Progenitor cell of endocrine pancreas (in vitro differentiated cells): ENCODE results near the gene TLR9. TPM values are rescaled to one million over a fixed set of nuclear protein-coding genes. Genes with fewer than 3 reads are reported as not detected.

Experiments
- DNase-seq: peaks from one replicate; pipeline ENCODE4 v3.0.0; 2021; ENCODE audit warnings: low spot score; ENCODE audit not compliant: unreplicated experiment
- H3K27ac Mint-ChIP-seq: 2 replicates; pipeline ENCODE4 v1.8.0; 2021; ENCODE audit warnings: mild to moderate bottlenecking, moderate library complexity, mixed read lengths
- H3K27me3 Mint-ChIP-seq: 2 replicates; pipeline ENCODE4 v1.8.0; 2021; ENCODE audit warnings: mixed read lengths
- H3K36me3 Mint-ChIP-seq: 2 replicates; pipeline ENCODE4 v1.8.0; 2022; ENCODE audit warnings: mixed read lengths; ENCODE audit not compliant: insufficient read depth
- H3K4me1 Mint-ChIP-seq: 2 replicates; pipeline ENCODE4 v1.8.0; 2021; ENCODE audit warnings: low read depth, mixed read lengths
- H3K4me3 Mint-ChIP-seq: 2 replicates; pipeline ENCODE4 v1.8.0; 2021; ENCODE audit warnings: low read depth, mild to moderate bottlenecking, moderate library complexity, mixed read lengths
- H3K9me3 Mint-ChIP-seq: 2 replicates; pipeline ENCODE4 v1.8.0; 2021; ENCODE audit warnings: low read depth, mixed read lengths
- CTCF ChIP-seq: fragments of 200-600 bp; sonication (generic); IDR thresholded peaks from one replicate; pipeline ENCODE4 v1.5.0; 2021; ENCODE audit warnings: antibody characterized with exemption, mild to moderate bottlenecking; ENCODE audit not compliant: unreplicated experiment
- total RNA-seq: library from RNA; stranded (reverse); gene quantifications from 2 replicates; pipeline ENCODE4 v1.2.1, GENCODE V29; 2021

TLR9 gene
- total RNA-seq, 1 donor from 2014 or later: not detected

GRCh38 chr3:52221141-52221562, 4.3 kb downstream of the TLR9 start:
- Mint-ChIP-seq H3K4me3 (no peak overlapping the region), H3K36me3 (peaks cover 1% of the 10 kb centered on the region), H3K27me3 (no peaks in the 10 kb centered on the region), H3K9me3 (no peaks in the 10 kb centered on the region), H3K27ac (no peak overlapping the region), H3K4me1 (peaks cover 2% of the 10 kb centered on the region)
- no peak for TF ChIP-seq CTCF
- no peak for DNase-seq

- peaks cover 2% of the 10 kb centered on the region for H3K4me1 Mint-ChIP-seq
- no peak overlapping the region for H3K27ac Mint-ChIP-seq
- peak; percentile 88 for DNase-seq
- TF ChIP-seq CTCF: peak; percentile 94
- no peak overlapping the region for H3K4me3 Mint-ChIP-seq
- no peaks in the 10 kb centered on the region for H3K27me3 Mint-ChIP-seq
- no peaks in the 10 kb centered on the region for H3K9me3 Mint-ChIP-seq
- peaks cover 3% of the 10 kb centered on the region for H3K36me3 Mint-ChIP-seq
These were observed 4.9 kb downstream of the TLR9 start for GRCh38 chr3:52220380-52221026.

- Mint-ChIP-seq H3K36me3 (peaks cover 8% of the 10 kb centered on the region), H3K4me1 (peaks cover 2% of the 10 kb centered on the region), H3K4me3 (no peak overlapping the region), H3K27ac (no peak overlapping the region), H3K9me3 (no peaks in the 10 kb centered on the region), H3K27me3 (no peaks in the 10 kb centered on the region)
- TF ChIP-seq CTCF: no peak
- no peak for DNase-seq
These were observed 6.4 kb downstream of the TLR9 start for GRCh38 chr3:52218937-52219650.

- TF ChIP-seq CTCF: no peak
- peaks cover 2% of the 10 kb centered on the region for H3K4me1 Mint-ChIP-seq
- DNase-seq: no peak
- no peak overlapping the region for H3K4me3 Mint-ChIP-seq
- H3K36me3 Mint-ChIP-seq: peaks cover 10% of the 10 kb centered on the region
- H3K27me3 Mint-ChIP-seq: no peaks in the 10 kb centered on the region
- H3K9me3 Mint-ChIP-seq: no peaks in the 10 kb centered on the region
- H3K27ac Mint-ChIP-seq: no peak overlapping the region
These were observed 7.0 kb downstream of the TLR9 start for GRCh38 chr3:52218454-52218853.

GRCh38 chr3:52218026-52218425, 7.4 kb downstream of the TLR9 start:
- H3K4me1 Mint-ChIP-seq: peaks cover 2% of the 10 kb centered on the region
- no peaks in the 10 kb centered on the region for H3K27me3 Mint-ChIP-seq
- H3K36me3 Mint-ChIP-seq: peaks cover 10% of the 10 kb centered on the region
- TF ChIP-seq CTCF: no peak
- no peaks in the 10 kb centered on the region for H3K9me3 Mint-ChIP-seq
- no peak for DNase-seq
- H3K27ac Mint-ChIP-seq: no peak overlapping the region
- no peak overlapping the region for H3K4me3 Mint-ChIP-seq
